ENCODE results near the gene TPCN2.

Gene TPCN2

DNA sequence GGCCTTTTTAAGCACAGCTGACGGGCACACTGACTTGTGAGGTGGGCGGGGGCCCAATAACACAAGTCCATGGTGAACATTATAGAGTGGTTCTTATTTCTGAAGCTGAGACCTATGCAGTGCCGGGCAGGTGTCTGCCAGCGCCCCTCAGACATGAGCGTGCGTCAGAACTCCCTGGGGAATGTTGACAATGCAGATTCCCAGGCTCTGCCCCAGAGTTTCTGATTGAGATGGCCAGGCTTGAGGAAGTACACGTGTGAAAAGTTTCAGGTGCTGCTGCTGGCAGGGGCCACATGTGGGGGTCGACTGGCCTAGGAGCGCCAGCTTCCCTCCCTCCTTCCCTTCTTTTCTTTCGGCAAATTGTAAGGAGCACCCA lies 46.2 kb downstream of the TPCN2 start:
- DNase-seq (ENCODE audit: low spot score): no peak

- no peak for DNase-seq (ENCODE audit: low spot score)
Observed at GRCh38 chr11:69095300-69095699, 46.6 kb downstream of the TPCN2 start.

DNA sequence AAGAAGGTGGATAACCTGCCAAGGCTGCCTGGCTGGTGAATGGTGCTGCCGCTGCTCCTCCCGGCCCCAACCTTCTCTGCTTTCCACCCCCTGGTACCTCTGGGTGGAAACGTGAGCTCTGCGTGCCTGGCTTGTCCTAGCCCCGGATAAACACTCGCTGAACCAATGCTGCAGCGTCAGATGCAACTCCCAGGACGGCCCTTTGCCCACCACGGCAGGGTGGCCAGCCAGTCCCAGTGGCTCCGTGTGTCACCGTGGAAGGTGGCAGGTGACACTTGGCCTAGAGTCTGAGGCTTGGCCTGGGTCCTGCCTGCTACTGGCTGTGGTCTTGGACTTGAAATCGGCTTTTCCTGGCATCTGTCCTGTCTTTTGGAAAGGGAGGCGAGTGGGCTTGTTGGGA lies 47.7 kb downstream of the TPCN2 start:
- DNase-seq (ENCODE audit: low spot score): no peak

GRCh38 chr11:69097263-69097662 lies 48.5 kb downstream of the TPCN2 start:
- DNase-seq (ENCODE audit: low spot score): no peak

GRCh38 chr11:69099180-69099579 lies 50.4 kb downstream of the TPCN2 start:
- no peak for DNase-seq (ENCODE audit: low spot score)

DNA sequence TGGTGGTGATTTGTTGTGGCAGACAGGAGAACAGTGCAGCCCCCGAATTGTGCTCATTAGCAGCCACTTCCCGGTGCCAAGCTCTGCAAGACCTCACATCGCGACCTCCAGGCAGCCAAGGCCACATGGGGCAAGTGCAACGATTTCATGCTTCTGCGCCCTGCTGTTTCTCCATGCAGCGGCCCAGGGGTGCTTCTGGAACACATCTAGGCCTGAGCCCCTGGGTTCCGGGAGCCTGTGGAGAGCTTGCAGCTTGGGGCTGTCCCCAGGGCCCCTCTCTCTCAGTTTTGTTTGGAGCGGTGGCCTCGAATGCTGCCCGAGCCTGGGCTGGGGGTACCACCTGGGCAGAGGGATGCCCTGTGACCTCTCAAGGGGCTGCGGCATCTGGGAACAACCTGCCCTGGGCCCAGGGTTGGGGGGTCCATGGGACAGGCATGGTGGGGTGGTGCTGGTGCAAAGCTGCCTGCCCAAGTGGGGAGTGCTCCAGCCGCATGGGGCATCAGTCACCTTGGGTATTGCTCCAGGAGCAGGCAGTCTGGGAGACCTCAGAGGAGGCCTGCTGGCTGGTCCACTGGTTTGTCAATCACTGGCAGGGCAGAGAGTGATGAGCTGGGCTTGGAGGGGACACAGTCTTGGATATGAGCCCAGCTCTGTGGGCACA lies 51.9 kb downstream of the TPCN2 start:
- DNase-seq (ENCODE audit: low spot score): no peak

DNA sequence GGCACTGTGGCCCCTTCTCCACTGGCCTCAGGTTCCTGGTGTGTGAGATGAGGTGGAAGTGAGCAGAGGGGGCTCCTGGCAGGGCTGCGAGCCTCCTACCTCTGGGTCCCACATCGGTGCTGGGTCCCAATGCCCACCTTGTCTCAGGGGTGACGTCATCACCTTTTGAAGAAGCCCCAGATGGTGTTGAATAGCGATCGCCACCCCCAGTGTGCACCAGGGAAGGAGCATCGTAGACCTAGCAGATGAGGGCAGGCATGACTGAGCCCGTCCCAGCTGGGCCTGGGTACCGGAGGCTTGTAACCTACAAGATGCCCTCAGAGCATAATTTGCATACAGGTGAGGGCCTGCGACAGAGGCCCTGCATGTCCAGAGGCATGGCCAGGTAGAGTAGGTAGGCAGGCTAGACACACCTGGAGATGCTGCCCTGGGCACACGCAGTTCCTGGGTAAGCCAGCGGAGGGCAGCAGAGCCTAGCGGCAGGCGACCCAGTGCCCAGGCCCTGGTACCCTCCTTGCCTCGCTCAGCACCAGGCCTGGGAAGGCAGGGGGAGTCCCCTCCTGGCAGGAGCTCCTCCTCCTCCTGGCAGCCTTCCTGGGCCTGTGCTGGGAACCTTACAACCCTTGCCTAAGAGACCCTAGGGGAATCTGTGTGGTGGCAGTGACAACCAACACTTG lies 52.5 kb downstream of the TPCN2 start:
- peak; percentile 52 for DNase-seq (ENCODE audit: low spot score)

DNA sequence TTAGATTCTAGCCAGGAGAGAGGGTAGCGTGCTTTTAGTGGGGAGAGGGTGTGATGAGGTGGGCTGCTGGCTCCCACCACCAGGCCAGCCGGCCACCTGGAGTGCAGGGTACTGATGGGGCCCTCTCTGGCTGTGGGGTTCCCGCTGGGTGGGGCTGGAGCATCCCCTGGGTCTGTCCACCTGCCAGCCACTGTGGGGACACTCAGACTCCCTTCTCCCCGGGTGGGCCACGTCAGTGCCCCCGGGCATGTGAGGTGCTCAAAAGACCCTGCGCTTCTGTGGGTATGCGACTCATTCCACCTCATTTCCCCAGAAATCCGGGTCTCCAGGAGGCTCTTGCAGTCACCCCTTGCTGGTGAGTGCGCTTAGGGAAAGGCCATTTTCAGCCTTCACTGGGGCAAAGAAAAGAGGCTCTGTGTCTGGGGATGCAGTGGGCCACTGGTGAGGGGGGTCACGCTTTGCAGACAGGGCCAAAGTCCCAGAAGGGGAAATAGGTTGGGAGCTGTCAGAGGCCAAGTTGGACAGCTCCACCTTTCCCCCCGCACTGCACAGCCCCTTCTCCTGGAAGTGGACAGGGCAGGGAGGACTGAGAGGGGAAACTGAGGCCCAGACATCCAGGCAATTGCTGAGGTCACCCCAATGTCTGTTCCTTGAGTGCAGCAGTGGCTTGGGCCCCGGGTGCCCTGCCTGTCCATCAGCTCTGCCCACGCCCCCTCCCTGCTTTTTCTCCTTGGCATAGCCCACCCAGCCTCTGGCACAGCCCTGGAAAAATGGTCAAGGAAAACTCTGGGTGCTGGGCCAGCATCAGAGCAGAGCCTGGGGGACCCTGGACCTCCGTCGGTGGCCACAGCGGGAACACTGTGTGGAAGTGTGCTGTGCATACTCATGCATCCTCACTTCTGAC lies 53.3 kb downstream of the TPCN2 start:
- no peak for DNase-seq (ENCODE audit: low spot score)

GRCh38 chr11:69102732-69103615 lies 54.2 kb downstream of the TPCN2 start:
- DNase-seq (ENCODE audit: low spot score): no peak

GRCh38 chr11:69104212-69104855 lies 55.6 kb downstream of the TPCN2 start:
- no peak for DNase-seq (ENCODE audit: low spot score)

- DNase-seq (ENCODE audit: low spot score): no peak
Observed at GRCh38 chr11:69104856-69105395, 56.2 kb downstream of the TPCN2 start.

DNA sequence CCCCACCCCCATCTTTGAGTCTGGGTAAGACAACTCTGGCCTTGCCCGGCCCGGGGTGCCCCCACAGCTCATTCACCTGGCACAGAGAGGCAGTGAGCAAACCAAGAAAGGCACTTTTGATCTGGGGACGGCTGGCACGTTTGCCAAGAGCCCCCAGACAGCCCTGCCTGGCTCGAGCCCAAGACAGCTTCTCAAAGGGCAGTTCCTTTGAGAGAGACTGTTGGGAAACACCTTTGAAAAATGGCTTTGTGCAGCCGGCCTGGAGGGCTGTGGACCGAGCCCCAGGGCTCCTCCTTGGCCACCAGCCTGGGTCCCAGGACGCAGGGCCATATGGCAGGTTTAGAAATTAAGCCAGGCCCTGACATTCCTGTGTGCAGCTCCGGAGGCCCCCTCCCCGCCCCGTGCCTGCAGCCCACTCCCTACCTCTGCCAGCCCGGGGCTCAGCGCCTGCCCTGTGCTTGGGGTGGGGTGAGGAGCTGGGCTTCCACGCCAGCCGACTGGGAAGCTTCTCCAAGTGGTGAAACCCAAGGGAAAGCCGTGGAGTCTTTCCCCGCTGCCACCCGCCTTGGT lies 56.8 kb downstream of the TPCN2 start:
- no peak for DNase-seq (ENCODE audit: low spot score)

- no peak for DNase-seq (ENCODE audit: low spot score)
Observed at GRCh38 chr11:69106031-69106811, 57.5 kb downstream of the TPCN2 start.

GRCh38 chr11:69107413-69107812 lies 58.7 kb downstream of the TPCN2 start:
- DNase-seq (ENCODE audit: low spot score): no peak

GRCh38 chr11:69108030-69108429 lies 59.3 kb downstream of the TPCN2 start:
- DNase-seq (ENCODE audit: low spot score): no peak

DNA sequence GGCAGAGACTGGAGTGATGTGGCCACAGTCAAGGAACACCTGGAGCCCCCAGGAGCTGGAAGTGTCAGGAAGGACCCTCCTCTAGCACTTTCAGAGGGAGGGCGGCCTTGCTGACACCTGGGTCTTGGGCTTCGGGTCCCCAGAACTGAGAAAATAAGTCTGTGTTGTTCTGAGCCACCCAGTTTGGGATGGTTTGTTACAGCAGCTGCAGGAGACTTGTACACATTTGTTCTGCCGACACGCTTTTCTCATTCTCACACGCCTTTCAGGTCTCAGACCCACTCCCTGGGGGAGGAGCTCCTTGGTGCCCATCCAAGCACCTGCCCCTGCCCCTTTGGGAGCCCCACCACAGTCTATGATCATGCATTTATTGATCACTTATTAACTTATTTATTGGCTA lies 59.8 kb downstream of the TPCN2 start:
- no peak for DNase-seq (ENCODE audit: low spot score)

DNA sequence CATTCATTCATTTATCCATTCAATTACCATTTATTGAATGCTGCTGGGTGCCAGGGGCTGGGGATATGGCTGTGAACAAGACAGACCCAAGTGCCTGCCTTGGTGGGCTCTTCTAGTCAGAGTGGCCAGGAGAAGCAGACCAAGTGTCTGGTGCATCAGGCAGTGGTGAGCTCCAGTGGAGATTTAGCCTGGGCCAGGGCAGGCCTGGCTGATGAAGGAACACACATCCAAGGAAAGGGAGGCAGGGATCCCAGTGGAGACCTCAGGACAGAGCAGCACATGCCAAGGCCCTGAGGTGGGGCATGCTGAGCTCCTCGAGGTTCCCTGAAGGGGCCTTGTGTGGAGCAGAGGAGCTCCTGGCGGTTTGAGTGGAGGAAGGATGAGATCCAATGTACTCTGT lies 60.4 kb downstream of the TPCN2 start:
- no peak for DNase-seq (ENCODE audit: low spot score)

DNA sequence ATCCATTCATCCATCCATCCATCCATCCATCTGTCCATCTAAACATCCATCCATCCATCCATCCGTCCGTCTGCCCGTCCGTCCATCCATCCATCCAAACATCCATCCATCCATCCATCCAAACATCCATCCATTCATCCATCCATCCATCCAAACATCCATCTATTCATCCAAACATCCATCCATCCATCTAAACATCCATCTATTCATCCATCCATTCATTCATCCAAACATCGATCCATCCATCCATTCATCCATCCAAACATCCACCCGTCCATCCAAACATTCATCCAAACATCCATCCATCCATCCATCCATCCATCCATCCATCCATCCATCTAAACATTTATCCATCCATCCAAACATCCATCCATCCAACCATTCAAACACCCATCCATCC lies 61.7 kb downstream of the TPCN2 start:
- DNase-seq (ENCODE audit: low spot score): no peak

GRCh38 chr11:69111624-69112542 lies 63.2 kb downstream of the TPCN2 start:
- no peak for DNase-seq (ENCODE audit: low spot score)
